ENCODE measurements around the gene TIMP4.
A peak's percentile ranks its signal among the peaks of the same experiment; 100 is the strongest.

DNA sequence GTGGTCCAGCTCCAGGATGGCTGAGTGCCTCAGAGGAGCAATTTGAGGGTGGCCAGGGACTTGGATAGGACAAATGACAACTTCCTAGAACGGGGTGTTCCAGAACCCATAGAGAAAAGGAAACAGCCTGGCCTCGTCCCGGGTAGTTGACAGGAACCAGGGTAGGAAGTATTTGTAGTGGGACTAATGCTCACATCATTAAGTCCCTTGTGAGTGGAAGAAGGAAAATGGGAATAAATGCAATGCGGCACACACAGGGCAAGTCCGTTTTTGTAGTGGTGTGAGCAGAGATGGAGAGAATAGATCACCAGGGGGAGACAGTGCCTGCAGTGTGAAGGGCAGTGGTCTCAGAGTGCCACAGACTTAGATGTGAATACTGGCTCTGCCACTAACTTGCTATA is 19.6 kb downstream of the TIMP4 start:
- TF ChIP-seq, protein P1, sequence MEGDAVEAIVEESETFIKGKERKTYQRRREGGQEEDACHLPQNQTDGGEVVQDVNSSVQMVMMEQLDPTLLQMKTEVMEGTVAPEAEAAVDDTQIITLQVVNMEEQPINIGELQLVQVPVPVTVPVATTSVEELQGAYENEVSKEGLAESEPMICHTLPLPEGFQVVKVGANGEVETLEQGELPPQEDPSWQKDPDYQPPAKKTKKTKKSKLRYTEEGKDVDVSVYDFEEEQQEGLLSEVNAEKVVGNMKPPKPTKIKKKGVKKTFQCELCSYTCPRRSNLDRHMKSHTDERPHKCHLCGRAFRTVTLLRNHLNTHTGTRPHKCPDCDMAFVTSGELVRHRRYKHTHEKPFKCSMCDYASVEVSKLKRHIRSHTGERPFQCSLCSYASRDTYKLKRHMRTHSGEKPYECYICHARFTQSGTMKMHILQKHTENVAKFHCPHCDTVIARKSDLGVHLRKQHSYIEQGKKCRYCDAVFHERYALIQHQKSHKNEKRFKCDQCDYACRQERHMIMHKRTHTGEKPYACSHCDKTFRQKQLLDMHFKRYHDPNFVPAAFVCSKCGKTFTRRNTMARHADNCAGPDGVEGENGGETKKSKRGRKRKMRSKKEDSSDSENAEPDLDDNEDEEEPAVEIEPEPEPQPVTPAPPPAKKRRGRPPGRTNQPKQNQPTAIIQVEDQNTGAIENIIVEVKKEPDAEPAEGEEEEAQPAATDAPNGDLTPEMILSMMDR (IDR thresholded peaks at IDR 0.05), result 0 out of 2 replicates have a peak, but pooled peaks have one; percentile 5
- no peak for TF ChIP-seq ZFX (IDR thresholded peaks at IDR 0.05; ENCODE audit: borderline replicate concordance)

Data from 22Rv1 (cell line).